Duodenal mucosa (tissue), 2 donors: ENCODE data around the gene ARHGAP27.

ENCODE experiments used
- H3K27ac ChIP-seq: one replicate; pipeline ENCODE4 v1.7.0; 2013; ENCODE audit warnings: low read depth, low read length
- H3K27me3 ChIP-seq, 2 donors: one replicate each; pipeline ENCODE4 v1.7.0; 2013; ENCODE audit warnings: low read length in 2 of 2, control low read depth in 1 of 2; ENCODE audit not compliant: insufficient read depth in 2 of 2, control insufficient read depth in 1 of 2
- H3K36me3 ChIP-seq, 2 donors: one replicate each; pipeline ENCODE4 v1.7.0; 2013; ENCODE audit warnings: low read length in 2 of 2, control low read depth in 1 of 2; ENCODE audit not compliant: insufficient read depth in 2 of 2, control insufficient read depth in 1 of 2
- H3K4me1 ChIP-seq, 2 donors: one replicate each; pipeline ENCODE4 v1.7.0; 2013; ENCODE audit warnings: low read length in 2 of 2, control low read depth in 1 of 2; ENCODE audit not compliant: insufficient read depth in 2 of 2, control insufficient read depth in 1 of 2
- H3K4me3 ChIP-seq, 2 donors: one replicate each; pipeline ENCODE4 v1.7.0; 2013; ENCODE audit warnings: low read length in 2 of 2, low read depth in 1 of 2
- H3K9ac ChIP-seq, 2 donors: one replicate each; pipeline ENCODE4 v1.7.0; 2013; ENCODE audit warnings: low read length in 2 of 2, low read depth in 1 of 2
- H3K9me3 ChIP-seq, 2 donors: one replicate each; pipeline ENCODE4 v1.7.0; 2013; ENCODE audit warnings: low read length in 2 of 2, control low read depth in 1 of 2; ENCODE audit not compliant: control insufficient read depth in 1 of 2

Gene ARHGAP27

GRCh38 chr17:45394913-45395568 lies 37.6 kb downstream of the ARHGAP27 start:
- Histone ChIP-seq H3K36me3 (peaks cover 30 to 57% of the 10 kb centered on the region in 2 donors), H3K9ac (no peak overlapping the region), H3K4me1 (peaks cover 6 to 8% of the 10 kb centered on the region in 2 donors), H3K27ac (no peak overlapping the region), H3K27me3 (no peaks in the 10 kb centered on the region), H3K9me3 (no peaks in the 10 kb centered on the region), H3K4me3 (peak overlapping the region in 1 of 2 donors; percentile 29)

DNA sequence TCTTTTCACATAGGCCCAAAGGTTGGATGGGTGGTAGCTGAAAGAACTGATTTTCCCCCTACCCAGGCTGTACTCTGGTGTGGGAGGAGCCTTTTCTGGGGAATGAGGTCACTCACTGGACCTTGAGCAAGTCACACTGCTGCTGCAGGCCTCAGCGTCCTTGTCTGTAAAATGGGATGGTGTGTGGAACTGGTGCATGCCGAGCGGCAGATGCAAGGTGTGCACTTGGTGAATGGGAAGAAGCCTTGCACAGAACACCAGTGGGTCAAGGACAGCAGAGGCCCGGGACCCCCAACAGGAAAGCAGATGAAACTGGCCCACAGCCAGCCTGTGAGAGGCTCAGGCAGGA lies 38.1 kb downstream of the ARHGAP27 start:
- no peak overlapping the region for H3K9ac ChIP-seq
- no peak overlapping the region for H3K4me3 ChIP-seq
- peaks cover 8 to 12% of the 10 kb centered on the region in 2 donors for H3K4me1 ChIP-seq
- H3K27ac ChIP-seq: no peak overlapping the region
- no peaks in the 10 kb centered on the region for H3K27me3 ChIP-seq
- no peaks in the 10 kb centered on the region for H3K9me3 ChIP-seq
- peaks cover 26 to 52% of the 10 kb centered on the region in 2 donors for H3K36me3 ChIP-seq

DNA sequence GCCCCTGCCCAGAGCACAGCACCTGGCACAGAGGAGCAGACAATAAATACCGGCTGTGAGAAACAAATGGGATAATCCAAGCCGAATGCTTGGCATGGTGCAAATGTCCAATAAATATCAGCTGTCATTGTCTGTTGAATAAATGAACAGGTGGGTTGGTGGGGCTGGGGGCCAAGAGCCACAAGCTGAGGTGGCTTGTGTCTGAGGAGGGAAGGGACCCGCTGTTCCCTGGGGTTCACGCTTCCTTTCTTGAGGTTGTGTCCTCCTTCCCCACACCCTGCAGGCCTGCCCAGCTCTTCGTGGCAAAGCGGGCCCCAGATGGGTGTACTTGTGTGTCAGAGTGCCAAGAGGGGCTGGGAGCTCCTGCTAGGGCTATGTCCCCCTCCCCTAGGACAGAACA lies 38.6 kb downstream of the ARHGAP27 start:
- H3K9me3 ChIP-seq: no peaks in the 10 kb centered on the region
- no peak overlapping the region for H3K4me3 ChIP-seq
- H3K27me3 ChIP-seq: no peaks in the 10 kb centered on the region
- peaks cover 12 to 15% of the 10 kb centered on the region in 2 donors for H3K4me1 ChIP-seq
- peaks cover 25 to 49% of the 10 kb centered on the region in 2 donors for H3K36me3 ChIP-seq
- H3K27ac ChIP-seq: no peak overlapping the region
- H3K9ac ChIP-seq: no peak overlapping the region

- Histone ChIP-seq H3K4me1 (peaks cover 12 to 15% of the 10 kb centered on the region in 2 donors), H3K36me3 (peaks cover 25 to 42% of the 10 kb centered on the region in 2 donors), H3K4me3 (no peak overlapping the region), H3K9me3 (no peaks in the 10 kb centered on the region), H3K27ac (no peak overlapping the region), H3K9ac (no peak overlapping the region), H3K27me3 (no peaks in the 10 kb centered on the region)
Observed at GRCh38 chr17:45393411-45393810, 39.3 kb downstream of the ARHGAP27 start.

GRCh38 chr17:45391918-45392317 lies 40.8 kb downstream of the ARHGAP27 start:
- Histone ChIP-seq H3K4me1 (peaks cover 12 to 15% of the 10 kb centered on the region in 2 donors), H3K27ac (no peak overlapping the region), H3K9me3 (no peaks in the 10 kb centered on the region), H3K36me3 (peaks cover 13 to 27% of the 10 kb centered on the region in 2 donors), H3K27me3 (no peaks in the 10 kb centered on the region), H3K9ac (no peak overlapping the region), H3K4me3 (no peak overlapping the region)

DNA sequence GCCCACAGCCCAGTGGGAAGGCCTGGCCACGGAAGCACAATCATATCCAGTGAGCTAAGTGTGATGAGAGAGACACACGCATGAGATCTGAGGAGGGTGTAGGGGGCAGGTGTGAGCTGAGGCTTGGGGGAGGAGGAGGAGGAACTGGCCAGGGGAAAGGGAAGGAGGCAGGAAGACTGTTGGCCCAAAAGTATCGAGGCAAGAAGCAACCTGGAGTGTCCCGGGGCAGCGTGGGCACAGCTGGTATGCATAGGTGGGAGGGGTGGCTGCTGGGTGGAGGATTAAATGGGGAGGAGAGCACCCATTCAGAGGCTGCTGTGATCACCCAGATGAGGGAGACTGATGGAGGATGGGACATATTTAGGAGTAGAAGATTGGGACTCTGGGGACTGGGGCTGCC lies 41.4 kb downstream of the ARHGAP27 start:
- Histone ChIP-seq H3K9me3 (no peaks in the 10 kb centered on the region), H3K27ac (no peak overlapping the region), H3K4me3 (no peak overlapping the region), H3K4me1 (peaks cover 12 to 15% of the 10 kb centered on the region in 2 donors), H3K9ac (no peak overlapping the region), H3K36me3 (peaks cover 13 to 21% of the 10 kb centered on the region in 2 donors), H3K27me3 (no peaks in the 10 kb centered on the region)

DNA sequence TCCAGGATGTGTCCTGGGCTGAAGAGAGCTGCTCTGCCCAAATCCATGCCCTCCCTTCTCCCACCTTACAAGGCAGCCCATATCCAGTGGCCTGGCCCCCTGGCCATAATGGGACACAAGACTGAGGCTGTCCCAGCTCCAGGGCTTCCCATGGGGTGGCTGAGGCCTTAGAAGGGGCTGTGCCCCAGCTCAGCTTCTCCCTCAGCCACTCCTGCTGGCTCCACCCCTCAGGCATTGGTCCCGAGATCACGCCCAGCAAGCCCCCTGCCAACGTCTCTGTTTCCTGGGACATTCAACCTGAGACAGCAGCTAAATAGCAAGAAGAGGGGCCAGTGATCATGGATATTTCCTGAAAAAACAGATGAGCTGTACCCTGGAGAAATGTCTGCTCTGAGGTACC lies 43.3 kb downstream of the ARHGAP27 start:
- no peak overlapping the region for H3K9ac ChIP-seq
- H3K27ac ChIP-seq: no peak overlapping the region
- H3K9me3 ChIP-seq: no peaks in the 10 kb centered on the region

GRCh38 chr17:45388604-45389325 lies 43.9 kb downstream of the ARHGAP27 start:
- Histone ChIP-seq H3K4me3 (no peak overlapping the region), H3K36me3 (no peaks in the 10 kb centered on the region), H3K4me1 (peaks cover 21 to 29% of the 10 kb centered on the region in 2 donors), H3K27ac (no peak overlapping the region), H3K9ac (no peak overlapping the region), H3K27me3 (no peaks in the 10 kb centered on the region), H3K9me3 (no peaks in the 10 kb centered on the region)

More for the DNA sequence above, 43.3 kb downstream of the ARHGAP27 start:
- Histone ChIP-seq H3K4me3 (no peak overlapping the region), H3K27me3 (no peaks in the 10 kb centered on the region), H3K36me3 (peaks cover under 1 to 3% of the 10 kb centered on the region in 2 donors), H3K4me1 (peaks cover 17 to 25% of the 10 kb centered on the region in 2 donors)

- Histone ChIP-seq H3K27me3 (no peaks in the 10 kb centered on the region), H3K9ac (no peak overlapping the region), H3K36me3 (no peaks in the 10 kb centered on the region), H3K9me3 (no peaks in the 10 kb centered on the region), H3K27ac (no peak overlapping the region), H3K4me3 (no peak overlapping the region), H3K4me1 (peaks cover 21 to 33% of the 10 kb centered on the region in 2 donors)
Observed at GRCh38 chr17:45387739-45388138, 44.9 kb downstream of the ARHGAP27 start.

DNA sequence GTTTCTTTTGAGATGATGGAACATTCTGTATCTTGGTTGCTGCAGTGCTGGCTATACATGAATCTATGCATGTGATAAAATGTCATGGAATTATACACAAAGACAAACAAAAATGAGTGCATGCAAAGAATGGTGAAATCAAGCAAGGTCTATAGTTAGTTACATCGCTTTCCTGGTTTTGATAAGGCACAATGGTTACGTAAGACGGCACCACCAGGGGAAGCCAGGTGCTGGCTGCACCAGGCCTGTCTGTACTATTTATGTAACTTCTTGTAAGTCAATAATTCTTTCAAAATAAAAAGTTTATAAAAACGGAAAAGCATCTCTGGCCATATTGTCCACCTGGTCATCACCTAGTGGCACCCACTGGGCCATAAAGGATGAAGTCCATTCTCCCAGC lies 46.5 kb downstream of the ARHGAP27 start:
- Histone ChIP-seq H3K36me3 (no peaks in the 10 kb centered on the region), H3K4me1 (peaks cover 22 to 38% of the 10 kb centered on the region in 2 donors), H3K4me3 (no peak overlapping the region), H3K9me3 (no peaks in the 10 kb centered on the region), H3K9ac (no peak overlapping the region), H3K27me3 (no peaks in the 10 kb centered on the region), H3K27ac (no peak overlapping the region)
